ENCODE data around the gene SERINC5. TPM values are rescaled to one million over a fixed set of nuclear protein-coding genes. Genes with fewer than 3 reads are reported as not detected.
"Not testable (repeated sequence)": the region's sequence is repeated elsewhere in the genome, so short reads cannot be mapped to it uniquely, and the experiment has no call there.

The SERINC5 gene
- total RNA-seq, 1 donor from 2014 or later: 21.2 TPM

GRCh38 chr5:80277191-80277590 is 21.3 kb upstream of the SERINC5 start:
- Mint-ChIP-seq H3K27ac (no peak overlapping the region), H3K4me1 (ENCODE audit: low read depth) (peaks cover 5% of the 10 kb centered on the region), H3K36me3 (ENCODE audit: low read depth) (peaks cover 1% of the 10 kb centered on the region), H3K27me3 (ENCODE audit: insufficient read depth) (no peaks in the 10 kb centered on the region), H3K9me3 (no peaks in the 10 kb centered on the region), H3K4me3 (no peak overlapping the region)
- no peak for DNase-seq (ENCODE audit: low spot score)
- intact Hi-C loops (cut with micrococcal nuclease): no loop called here

- H3K36me3 Mint-ChIP-seq (ENCODE audit: low read depth): peaks cover 1% of the 10 kb centered on the region
- H3K4me1 Mint-ChIP-seq (ENCODE audit: low read depth): peaks cover 11% of the 10 kb centered on the region
- intact Hi-C loops (cut with micrococcal nuclease): no loop called here
- no peak for DNase-seq (ENCODE audit: low spot score)
- H3K4me3 Mint-ChIP-seq: no peak overlapping the region
- no peaks in the 10 kb centered on the region for H3K27me3 Mint-ChIP-seq (ENCODE audit: insufficient read depth)
- no peak overlapping the region for H3K27ac Mint-ChIP-seq
- H3K9me3 Mint-ChIP-seq: no peaks in the 10 kb centered on the region
Measured at GRCh38 chr5:80276186-80276585, 20.3 kb upstream of the SERINC5 start.

- peaks cover 13% of the 10 kb centered on the region for H3K4me1 Mint-ChIP-seq (ENCODE audit: low read depth)
- no peak overlapping the region for H3K27ac Mint-ChIP-seq
- H3K27me3 Mint-ChIP-seq (ENCODE audit: insufficient read depth): no peaks in the 10 kb centered on the region
Measured at GRCh38 chr5:80275347-80275746, 19.5 kb upstream of the SERINC5 start.

GRCh38 chr5:80270543-80270942 is 14.7 kb upstream of the SERINC5 start:
- H3K36me3 Mint-ChIP-seq (ENCODE audit: low read depth); H3K9me3 Mint-ChIP-seq; H3K27me3 Mint-ChIP-seq (ENCODE audit: insufficient read depth); DNase-seq (ENCODE audit: low spot score): not testable (repeated sequence)
- Mint-ChIP-seq H3K27ac (peak overlapping the region; percentile 96), H3K4me1 (ENCODE audit: low read depth) (peaks cover 37% of the 10 kb centered on the region), H3K4me3 (peak overlapping the region; percentile 40)
- intact Hi-C loops (cut with micrococcal nuclease): loop anchor here (1.0 to 2.0 kb wide), 2 partner anchors 14 to 24 kb away; partner anchors contain the start of gene SERINC5

More at GRCh38 chr5:80275347-80275746, 19.5 kb upstream of the SERINC5 start:
- no peak for DNase-seq (ENCODE audit: low spot score)
- Mint-ChIP-seq H3K9me3 (no peaks in the 10 kb centered on the region), H3K36me3 (ENCODE audit: low read depth) (peaks cover 1% of the 10 kb centered on the region), H3K4me3 (no peak overlapping the region)
- intact Hi-C loops (cut with micrococcal nuclease): loop anchor here (1.0 kb wide), 1 partner anchor 184 kb away; no protein-coding TSS in a partner anchor

- peak overlapping the region; percentile 40 for H3K4me3 Mint-ChIP-seq
Measured at GRCh38 chr5:80269991-80270438, 14.2 kb upstream of the SERINC5 start.

GRCh38 chr5:80268916-80269315 is 13.1 kb upstream of the SERINC5 start:
- no peaks in the 10 kb centered on the region for H3K9me3 Mint-ChIP-seq
- peak overlapping the region; percentile 87 for H3K27ac Mint-ChIP-seq
- intact Hi-C loops (cut with micrococcal nuclease): no loop called here
- no peak for DNase-seq (ENCODE audit: low spot score)
- H3K27me3 Mint-ChIP-seq (ENCODE audit: insufficient read depth): no peaks in the 10 kb centered on the region
- H3K36me3 Mint-ChIP-seq (ENCODE audit: low read depth): peaks cover 1% of the 10 kb centered on the region
- peaks cover 32% of the 10 kb centered on the region for H3K4me1 Mint-ChIP-seq (ENCODE audit: low read depth)
- peak overlapping the region; percentile 59 for H3K4me3 Mint-ChIP-seq

More at GRCh38 chr5:80269991-80270438, 14.2 kb upstream of the SERINC5 start:
- peak overlapping the region; percentile 96 for H3K27ac Mint-ChIP-seq
- H3K4me1 Mint-ChIP-seq (ENCODE audit: low read depth): peaks cover 32% of the 10 kb centered on the region
- no peaks in the 10 kb centered on the region for H3K9me3 Mint-ChIP-seq
- DNase-seq (ENCODE audit: low spot score): no peak
- H3K36me3 Mint-ChIP-seq (ENCODE audit: low read depth): peaks cover 1% of the 10 kb centered on the region
- no peaks in the 10 kb centered on the region for H3K27me3 Mint-ChIP-seq (ENCODE audit: insufficient read depth)
- intact Hi-C loops (cut with micrococcal nuclease): loop anchor here (1.0 to 2.0 kb wide), 2 partner anchors 13 to 24 kb away; partner anchors contain the start of gene SERINC5

GRCh38 chr5:80266566-80266965 is 10.7 kb upstream of the SERINC5 start:
- peaks cover 30% of the 10 kb centered on the region for H3K4me1 Mint-ChIP-seq (ENCODE audit: low read depth)
- peak overlapping the region; percentile 19 for H3K27ac Mint-ChIP-seq
- no peaks in the 10 kb centered on the region for H3K36me3 Mint-ChIP-seq (ENCODE audit: low read depth)
- H3K27me3 Mint-ChIP-seq (ENCODE audit: insufficient read depth): no peaks in the 10 kb centered on the region
- intact Hi-C loops (cut with micrococcal nuclease): no loop called here
- no peaks in the 10 kb centered on the region for H3K9me3 Mint-ChIP-seq
- no peak overlapping the region for H3K4me3 Mint-ChIP-seq
- DNase-seq (ENCODE audit: low spot score): no peak

- peaks cover 13% of the 10 kb centered on the region for H3K4me1 Mint-ChIP-seq (ENCODE audit: low read depth)
- no peak for DNase-seq (ENCODE audit: low spot score)
- no peak overlapping the region for H3K4me3 Mint-ChIP-seq
- intact Hi-C loops (cut with micrococcal nuclease): no loop called here
- no peaks in the 10 kb centered on the region for H3K9me3 Mint-ChIP-seq
- peaks cover 10% of the 10 kb centered on the region for H3K36me3 Mint-ChIP-seq (ENCODE audit: low read depth)
- H3K27ac Mint-ChIP-seq: no peak overlapping the region
- H3K27me3 Mint-ChIP-seq (ENCODE audit: insufficient read depth): no peaks in the 10 kb centered on the region
Measured at GRCh38 chr5:80260461-80260860, 4.6 kb upstream of the SERINC5 start.

- H3K27me3 Mint-ChIP-seq (ENCODE audit: insufficient read depth): no peaks in the 10 kb centered on the region
- peaks cover 10% of the 10 kb centered on the region for H3K36me3 Mint-ChIP-seq (ENCODE audit: low read depth)
- no peaks in the 10 kb centered on the region for H3K9me3 Mint-ChIP-seq
- no peak for DNase-seq (ENCODE audit: low spot score)
- no peak overlapping the region for H3K4me3 Mint-ChIP-seq
- H3K4me1 Mint-ChIP-seq (ENCODE audit: low read depth): peaks cover 18% of the 10 kb centered on the region
- intact Hi-C loops (cut with micrococcal nuclease): loop anchor here (5.0 kb wide), 6 partner anchors 148 to 1043 kb away; partner anchors contain the start of genes DHFR, HOMER1, JMY and MSH3
- no peak overlapping the region for H3K27ac Mint-ChIP-seq
Measured at GRCh38 chr5:80259511-80260203, 3.8 kb upstream of the SERINC5 start.

GRCh38 chr5:80255431-80255810 is 427 bp downstream of the SERINC5 start:
- DNase-seq (ENCODE audit: low spot score): no peak
- Mint-ChIP-seq H3K27ac (peak overlapping the region; percentile 91), H3K36me3 (ENCODE audit: low read depth) (peaks cover 19% of the 10 kb centered on the region), H3K4me3 (peak overlapping the region; percentile 91), H3K27me3 (ENCODE audit: insufficient read depth) (no peaks in the 10 kb centered on the region), H3K4me1 (ENCODE audit: low read depth) (peaks cover 55% of the 10 kb centered on the region), H3K9me3 (no peaks in the 10 kb centered on the region)
- intact Hi-C loops (cut with micrococcal nuclease): loop anchor here (1.0 to 5.0 kb wide), 8 partner anchors 8 to 1047 kb away; partner anchors contain the start of genes DHFR, HOMER1, JMY and MSH3

GRCh38 chr5:80254767-80255430 is 949 bp downstream of the SERINC5 start:
- H3K27me3 Mint-ChIP-seq (ENCODE audit: insufficient read depth): no peaks in the 10 kb centered on the region
- H3K4me1 Mint-ChIP-seq (ENCODE audit: low read depth): peaks cover 57% of the 10 kb centered on the region
- H3K9me3 Mint-ChIP-seq: no peaks in the 10 kb centered on the region
- peak overlapping the region; percentile 91 for H3K27ac Mint-ChIP-seq
- DNase-seq (ENCODE audit: low spot score): peak; percentile 24
- peaks cover 20% of the 10 kb centered on the region for H3K36me3 Mint-ChIP-seq (ENCODE audit: low read depth)
- intact Hi-C loops (cut with micrococcal nuclease): loop anchor here (1.0 to 5.0 kb wide), 9 partner anchors 8 to 1047 kb away; partner anchors contain the start of genes DHFR, HOMER1, JMY and MSH3
- H3K4me3 Mint-ChIP-seq: peak overlapping the region; percentile 91

- Mint-ChIP-seq H3K4me1 (ENCODE audit: low read depth) (peaks cover 69% of the 10 kb centered on the region), H3K27me3 (ENCODE audit: insufficient read depth) (no peaks in the 10 kb centered on the region), H3K9me3 (no peaks in the 10 kb centered on the region), H3K36me3 (ENCODE audit: low read depth) (peaks cover 19% of the 10 kb centered on the region), H3K4me3 (no peak overlapping the region), H3K27ac (peak overlapping the region; percentile 24)
- no peak for DNase-seq (ENCODE audit: low spot score)
- intact Hi-C loops (cut with micrococcal nuclease): loop anchor here (5.0 kb wide), 1 partner anchor 159 kb away; no protein-coding TSS in a partner anchor
Measured at GRCh38 chr5:80251636-80252035, 4.2 kb downstream of the SERINC5 start.

- no peak overlapping the region for H3K27ac Mint-ChIP-seq
- no peak overlapping the region for H3K4me3 Mint-ChIP-seq
Measured at GRCh38 chr5:80250801-80251200, 5.0 kb downstream of the SERINC5 start.

More at GRCh38 chr5:80250801-80251200, 5.0 kb downstream of the SERINC5 start:
- Mint-ChIP-seq H3K9me3 (no peaks in the 10 kb centered on the region), H3K27me3 (ENCODE audit: insufficient read depth) (no peaks in the 10 kb centered on the region), H3K4me1 (ENCODE audit: low read depth) (peaks cover 77% of the 10 kb centered on the region), H3K36me3 (ENCODE audit: low read depth) (peaks cover 21% of the 10 kb centered on the region)
- no peak for DNase-seq (ENCODE audit: low spot score)
- intact Hi-C loops (cut with micrococcal nuclease): loop anchor here (5.0 kb wide), 1 partner anchor 158 kb away; no protein-coding TSS in a partner anchor

Data from activated T-helper 1 cell treated with anti-CD3 and anti-CD28 coated beads, Interleukin-12 subunit alpha, Interleukin-12 subunit beta, Interleukin-2, Interleukin-4 antibody, amounts not matched to agents 30 ng/mL and 10 ng/mL and 1 ng/mL, durations not matched to agents 14 hours and 24 hours and 36 hours (primary cell).